GM19438 (cell line): Measurements from ENCODE around the gene CREB3L1.

ENCODE experiments used
- ATAC-seq: cut with Tn5 transposase; IDR thresholded peaks from one replicate; pipeline ENCODE4 v1.9.1; 2021; ENCODE audit warnings: low read depth; ENCODE audit not compliant: unreplicated experiment

CREB3L1 gene, protein sequence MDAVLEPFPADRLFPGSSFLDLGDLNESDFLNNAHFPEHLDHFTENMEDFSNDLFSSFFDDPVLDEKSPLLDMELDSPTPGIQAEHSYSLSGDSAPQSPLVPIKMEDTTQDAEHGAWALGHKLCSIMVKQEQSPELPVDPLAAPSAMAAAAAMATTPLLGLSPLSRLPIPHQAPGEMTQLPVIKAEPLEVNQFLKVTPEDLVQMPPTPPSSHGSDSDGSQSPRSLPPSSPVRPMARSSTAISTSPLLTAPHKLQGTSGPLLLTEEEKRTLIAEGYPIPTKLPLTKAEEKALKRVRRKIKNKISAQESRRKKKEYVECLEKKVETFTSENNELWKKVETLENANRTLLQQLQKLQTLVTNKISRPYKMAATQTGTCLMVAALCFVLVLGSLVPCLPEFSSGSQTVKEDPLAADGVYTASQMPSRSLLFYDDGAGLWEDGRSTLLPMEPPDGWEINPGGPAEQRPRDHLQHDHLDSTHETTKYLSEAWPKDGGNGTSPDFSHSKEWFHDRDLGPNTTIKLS

DNA sequence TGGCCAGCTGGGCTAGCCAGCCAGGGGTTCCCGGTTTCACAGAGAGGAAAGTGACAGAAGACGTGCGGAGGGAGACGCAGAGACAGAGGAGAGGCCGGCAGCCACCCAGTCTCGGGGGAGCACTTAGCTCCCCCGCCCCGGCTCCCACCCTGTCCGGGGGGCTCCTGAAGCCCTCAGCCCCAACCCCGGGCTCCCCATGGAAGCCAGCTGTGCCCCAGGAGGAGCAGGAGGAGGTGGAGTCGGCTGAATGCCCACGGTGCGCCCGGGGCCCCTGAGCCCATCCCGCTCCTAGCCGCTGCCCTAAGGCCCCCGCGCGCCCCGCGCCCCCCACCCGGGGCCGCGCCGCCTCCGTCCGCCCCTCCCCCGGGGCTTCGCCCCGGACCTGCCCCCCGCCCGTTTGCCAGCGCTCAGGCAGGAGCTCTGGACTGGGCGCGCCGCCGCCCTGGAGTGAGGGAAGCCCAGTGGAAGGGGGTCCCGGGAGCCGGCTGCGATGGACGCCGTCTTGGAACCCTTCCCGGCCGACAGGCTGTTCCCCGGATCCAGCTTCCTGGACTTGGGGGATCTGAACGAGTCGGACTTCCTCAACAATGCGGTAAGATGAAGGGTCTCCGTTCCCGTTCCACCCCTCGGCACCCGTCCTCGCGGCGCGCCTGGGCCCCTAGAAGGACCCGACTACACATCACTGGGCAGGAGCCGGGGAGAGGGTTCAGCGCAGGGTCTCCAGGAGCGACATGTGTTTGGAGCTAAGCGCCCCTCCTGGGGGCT is at the start of gene CREB3L1:
CREB3L1 (plus strand) TSS at position 41 of the 765 bp plus-strand sequence; CDS start at position 491, 450 bp downstream.
- ATAC-seq: no peak

DNA sequence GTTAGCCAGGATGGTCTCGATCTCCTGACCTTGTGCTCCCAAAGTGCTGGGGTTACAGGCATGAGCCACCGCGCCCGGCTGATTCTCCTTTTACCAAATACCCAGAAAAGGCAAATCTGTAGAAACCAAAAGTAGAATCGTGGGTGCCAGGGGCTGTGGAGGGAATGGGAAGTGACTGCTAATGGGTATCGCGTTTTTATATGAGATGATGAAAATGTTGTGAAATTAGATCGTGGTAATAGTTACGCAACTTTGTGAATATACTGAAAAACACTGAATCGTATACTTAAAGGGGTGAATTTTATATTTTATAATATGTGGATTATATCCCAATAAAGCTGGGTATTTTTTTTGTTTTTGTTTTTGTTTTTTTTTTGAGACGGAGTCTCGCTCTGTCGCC is 48.2 kb upstream of the CREB3L1 start:
- ATAC-seq: no peak

GRCh38 chr11:46234311-46234710 is 43.2 kb upstream of the CREB3L1 start:
- ATAC-seq: no peak

DNA sequence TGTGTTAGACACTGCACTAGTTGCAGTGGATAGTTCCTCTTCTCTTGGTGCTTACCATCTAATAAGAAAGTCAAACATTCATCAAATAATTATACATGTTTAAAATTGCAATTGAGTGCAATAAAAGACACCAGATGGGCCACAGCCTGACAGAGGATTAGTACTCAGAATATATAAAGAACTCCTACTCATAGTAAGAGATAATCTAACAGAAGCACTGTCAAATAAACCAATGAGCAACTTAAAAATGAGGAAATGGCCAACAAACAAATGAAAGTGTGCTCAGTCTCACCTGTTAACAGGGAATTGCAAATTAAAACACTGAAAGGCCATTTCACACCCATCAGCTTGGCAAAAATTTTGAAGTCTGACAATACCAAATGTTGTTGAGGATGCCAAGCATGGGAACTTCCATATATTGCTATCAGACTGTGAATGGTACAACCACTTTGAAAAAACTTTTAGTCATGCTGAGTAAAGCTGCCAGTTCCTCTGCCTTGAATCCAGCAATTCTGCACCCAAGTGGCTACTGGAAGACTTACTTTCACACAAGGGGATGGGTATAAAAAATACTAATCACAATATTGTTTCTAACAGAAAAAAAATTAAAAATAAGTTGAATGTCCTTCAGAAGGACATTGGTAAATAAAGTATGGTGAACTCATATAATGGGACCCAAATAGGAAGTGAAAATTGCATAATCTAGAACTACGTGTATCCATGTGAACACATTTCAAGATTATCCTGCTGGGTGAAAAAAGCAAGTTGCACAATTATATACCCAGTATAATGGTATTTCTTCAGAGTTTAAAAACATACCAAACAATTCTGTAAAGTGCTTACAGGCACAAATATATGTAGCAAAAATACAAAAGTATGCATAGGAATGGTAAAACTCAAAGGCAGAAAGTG is 41.4 kb upstream of the CREB3L1 start:
- no peak for ATAC-seq

DNA sequence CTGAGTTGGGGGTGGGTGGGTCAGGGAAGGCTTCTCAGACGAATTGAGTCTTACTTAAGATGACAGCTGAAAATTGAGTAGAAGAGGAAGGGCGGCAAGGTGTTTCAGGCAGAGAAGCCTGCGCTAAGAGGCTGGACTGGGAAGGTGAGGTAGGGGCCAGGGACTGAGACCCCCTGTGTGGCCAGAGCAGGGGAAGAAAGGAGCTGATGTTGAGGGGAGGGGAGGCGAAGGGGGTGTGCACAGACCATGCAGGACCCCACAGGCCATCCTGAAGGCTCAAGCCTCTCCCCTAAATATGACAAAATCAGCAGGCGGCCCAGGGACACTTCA is 40.6 kb upstream of the CREB3L1 start:
- no peak for ATAC-seq

DNA sequence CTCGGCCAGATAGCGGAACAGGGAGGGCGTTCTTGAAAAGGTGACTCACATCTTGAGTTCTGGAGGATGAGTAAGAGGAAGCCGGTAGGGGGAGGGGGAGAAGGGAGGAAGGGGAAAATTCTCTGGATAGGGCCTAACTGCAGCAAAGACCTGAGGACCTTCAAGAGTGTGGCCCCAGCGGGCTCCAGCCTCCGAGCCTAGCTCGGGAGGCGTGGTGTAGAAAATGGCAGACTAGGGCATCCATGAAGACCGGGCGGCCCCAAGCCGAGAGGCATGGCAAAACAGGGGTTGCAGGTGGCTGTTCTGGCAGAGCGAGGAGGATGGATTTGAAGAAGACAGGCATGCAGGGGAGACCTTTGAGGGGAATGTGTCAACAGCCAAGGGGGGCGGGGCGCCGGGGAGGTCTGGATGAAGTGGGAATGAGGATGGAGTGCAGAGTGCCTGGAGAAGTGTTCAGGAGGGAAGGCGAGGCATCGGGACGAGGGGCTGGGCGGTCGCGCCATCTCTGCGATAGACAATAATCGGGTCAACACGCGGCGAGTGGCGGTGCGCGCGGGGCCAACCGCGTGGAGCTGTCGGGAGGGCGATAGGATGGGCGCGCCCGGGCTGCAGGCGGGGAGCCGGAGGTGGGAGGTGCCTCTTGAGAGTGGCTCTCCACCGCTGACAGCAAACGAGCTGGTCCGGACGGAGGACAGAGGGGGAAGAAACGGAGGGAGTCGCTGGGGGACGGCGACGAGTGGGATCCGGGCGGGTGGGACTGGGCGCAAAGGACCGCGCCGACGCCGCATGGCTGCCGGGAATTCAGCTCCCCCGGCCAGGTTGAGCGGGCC is 40.0 kb upstream of the CREB3L1 start:
- ATAC-seq: no peak

DNA sequence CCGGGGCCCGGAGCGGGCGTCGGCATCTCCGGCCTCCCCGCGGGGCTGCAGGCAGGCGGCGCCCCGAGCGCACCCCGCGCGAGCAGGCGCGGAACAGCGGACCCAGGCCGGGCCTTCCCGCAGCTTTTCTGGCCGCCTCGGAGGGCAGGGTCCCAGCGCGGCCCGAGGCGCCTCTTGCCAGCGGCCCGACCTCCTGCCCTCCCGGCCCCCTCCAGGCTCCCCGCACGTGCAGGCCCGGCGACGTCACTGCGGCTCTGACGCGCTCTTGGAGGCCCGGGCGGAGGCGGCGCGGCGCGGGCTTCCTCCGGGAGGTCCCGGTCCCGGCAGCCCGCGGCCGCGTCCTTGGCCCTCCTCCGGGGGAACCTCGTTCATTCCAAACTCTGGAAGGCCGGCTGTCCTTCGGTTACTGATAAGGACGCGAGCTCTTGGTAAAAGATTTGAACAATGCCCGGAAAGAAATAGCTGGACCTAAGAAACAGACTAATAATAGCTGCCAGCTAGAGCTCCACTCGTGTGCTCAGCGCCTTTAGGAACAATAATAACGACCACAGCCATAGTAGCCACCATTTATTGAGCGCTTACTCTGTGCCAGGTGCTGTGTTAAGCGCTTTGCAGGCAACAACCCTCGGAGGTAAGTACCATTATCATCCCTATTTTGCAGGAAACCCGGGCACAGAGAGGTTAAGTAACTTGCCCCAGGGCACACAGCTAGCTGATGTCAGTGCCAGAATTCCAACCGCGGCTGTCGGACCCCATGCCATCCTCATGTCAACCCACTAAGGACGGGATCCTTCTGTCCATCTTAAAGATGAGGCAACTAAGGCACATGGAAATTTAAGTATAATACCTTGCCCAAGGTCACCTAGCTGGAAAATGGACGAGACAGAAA is 39.1 kb upstream of the CREB3L1 start:
- ATAC-seq: no peak

DNA sequence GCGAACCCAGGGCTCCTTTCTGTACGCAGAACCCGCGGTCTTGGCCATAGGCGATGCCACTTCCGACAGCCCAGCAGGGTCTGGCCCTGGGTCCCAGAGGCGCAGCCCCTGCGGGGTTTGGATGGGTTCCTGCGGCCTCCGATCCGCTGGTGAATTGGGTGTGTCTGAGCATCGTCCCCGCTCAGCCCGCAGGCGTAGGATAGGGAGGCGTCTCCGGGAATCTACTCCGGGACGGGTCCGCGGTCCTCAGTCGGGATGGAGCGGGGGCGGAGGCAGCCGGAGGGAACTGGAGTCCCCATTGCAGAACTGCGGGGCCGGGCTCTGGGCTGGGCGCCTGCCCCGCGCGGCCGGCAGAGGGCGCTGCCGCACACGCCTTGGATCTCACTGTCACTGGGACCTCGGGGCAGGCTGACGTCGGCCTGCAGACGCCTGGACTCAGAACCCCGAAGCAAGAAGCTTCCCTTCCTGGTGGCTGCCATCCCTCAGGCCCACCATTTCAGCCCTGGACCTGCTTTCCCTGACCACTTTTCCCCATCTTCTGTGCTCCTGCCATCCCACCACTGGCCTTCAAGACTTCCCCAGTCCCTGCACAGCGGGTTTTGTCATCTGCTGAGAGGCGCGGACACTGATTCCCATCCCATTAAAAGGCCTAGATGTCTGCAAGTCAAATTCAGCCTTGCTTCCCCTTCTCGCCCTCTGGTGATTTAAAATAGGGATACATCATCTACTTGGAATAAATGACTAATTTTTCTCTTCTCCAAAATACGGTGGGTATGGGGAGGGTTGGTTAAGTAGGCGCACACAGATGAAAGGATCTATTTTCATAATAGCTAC is 38.3 kb upstream of the CREB3L1 start:
- ATAC-seq: peak; percentile 59

- no peak for ATAC-seq
Observed at GRCh38 chr11:46239801-46240061, 37.7 kb upstream of the CREB3L1 start.

- no peak for ATAC-seq
Observed at GRCh38 chr11:46240371-46240770, 37.1 kb upstream of the CREB3L1 start.

GRCh38 chr11:46240861-46241260 is 36.6 kb upstream of the CREB3L1 start:
- no peak for ATAC-seq

- no peak for ATAC-seq
Observed at GRCh38 chr11:46242041-46242951, 35.2 kb upstream of the CREB3L1 start.

- ATAC-seq: peak; percentile 50
Observed at GRCh38 chr11:46242952-46243795, 34.3 kb upstream of the CREB3L1 start.

- ATAC-seq: no peak
Observed at GRCh38 chr11:46243796-46244109, 33.7 kb upstream of the CREB3L1 start.

- no peak for ATAC-seq
Observed at GRCh38 chr11:46246521-46246920, 30.9 kb upstream of the CREB3L1 start.

- ATAC-seq: no peak
Observed at GRCh38 chr11:46247090-46247489, 30.4 kb upstream of the CREB3L1 start.

DNA sequence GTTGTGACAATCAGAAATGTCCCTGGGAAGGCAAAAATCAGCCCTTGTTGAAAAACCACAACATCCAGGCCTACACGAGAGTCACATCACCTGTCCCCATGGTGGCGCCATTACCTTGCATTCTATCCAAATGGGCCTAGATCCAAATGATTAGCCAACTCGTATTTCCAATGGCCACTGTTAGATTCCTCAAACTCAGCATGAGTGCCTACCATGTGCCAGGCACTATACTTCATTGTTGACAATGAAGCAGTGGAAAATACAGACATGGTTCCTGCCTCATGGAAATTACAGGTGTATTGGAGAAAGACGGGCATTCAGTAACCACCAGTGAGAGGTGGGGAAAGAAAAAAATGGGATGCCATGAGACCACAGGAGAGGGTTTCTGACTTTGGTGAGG is 29.8 kb upstream of the CREB3L1 start:
- ATAC-seq: no peak
